MG63 (cell line): ENCODE measurements around the gene CACNA2D3. TPM values are rescaled to one million over a fixed set of nuclear protein-coding genes. Genes with fewer than 3 reads are reported as not detected.

Source experiments
- DNase-seq: peaks from one replicate; pipeline ENCODE4 v3.0.0-alpha.2; 2020
- H3K27me3 ChIP-seq: fragments of 250-450 bp; sonication (Bioruptor Pico); 2 replicates; pipeline ENCODE4 v1.5.1; 2020; ENCODE audit warnings: mild to moderate bottlenecking, moderate library complexity
- H3K36me3 ChIP-seq: fragments of 250-450 bp; sonication (Bioruptor Pico); 2 replicates; pipeline ENCODE4 v1.5.1; 2020; ENCODE audit warnings: mild to moderate bottlenecking, moderate library complexity
- H3K4me3 ChIP-seq: fragments of 250-450 bp; sonication (Bioruptor Pico); 2 replicates; pipeline ENCODE4 v1.5.1; 2020; ENCODE audit warnings: mild to moderate bottlenecking, moderate library complexity
- H3K9me3 ChIP-seq: fragments of 250-450 bp; sonication (Bioruptor Pico); 2 replicates; pipeline ENCODE4 v1.5.1; 2020; ENCODE audit warnings: mild to moderate bottlenecking, moderate library complexity
- total RNA-seq: library from RNA; depleted of rRNA; stranded (reverse); fragments of >200 nt; shearing (Covaris generic); gene quantifications from 2 replicates; pipeline ENCODE4 v1.2.3, GENCODE V29; 2014; ENCODE audit warnings: low replicate concordance

CACNA2D3 gene
- total RNA-seq, 1 experiment from 2014 or later, result 2.0 TPM

- H3K9me3 ChIP-seq, result no peaks in the 10 kb centered on the region
- no peaks in the 10 kb centered on the region for H3K36me3 ChIP-seq
- no peak overlapping the region for H3K4me3 ChIP-seq
Observed at GRCh38 chr3:54520060-54520459, 397.7 kb downstream of the CACNA2D3 start.

GRCh38 chr3:54527521-54527920 lies 405.2 kb downstream of the CACNA2D3 start:
- H3K36me3 ChIP-seq, result no peaks in the 10 kb centered on the region
- H3K27me3 ChIP-seq, result no peaks in the 10 kb centered on the region
- H3K9me3 ChIP-seq, result 0 out of 2 replicates have a peak, but pooled peaks cover 3% of the 10 kb centered on the region
- DNase-seq, result no peak
- H3K4me3 ChIP-seq, result no peak overlapping the region

More at GRCh38 chr3:54520060-54520459, 397.7 kb downstream of the CACNA2D3 start:
- no peak for DNase-seq
- no peaks in the 10 kb centered on the region for H3K27me3 ChIP-seq

- no peaks in the 10 kb centered on the region for H3K27me3 ChIP-seq
Observed at GRCh38 chr3:54527953-54528352, 405.6 kb downstream of the CACNA2D3 start.

GRCh38 chr3:54528668-54529067 lies 406.3 kb downstream of the CACNA2D3 start:
- Histone ChIP-seq H3K27me3 (no peaks in the 10 kb centered on the region), H3K9me3 (0 out of 2 replicates have a peak, but pooled peaks cover 3% of the 10 kb centered on the region), H3K36me3 (no peaks in the 10 kb centered on the region), H3K4me3 (no peak overlapping the region)
- no peak for DNase-seq

More at GRCh38 chr3:54527953-54528352, 405.6 kb downstream of the CACNA2D3 start:
- no peaks in the 10 kb centered on the region for H3K36me3 ChIP-seq
- H3K9me3 ChIP-seq, result 0 out of 2 replicates have a peak, but pooled peaks cover 3% of the 10 kb centered on the region
- DNase-seq, result peak; percentile 74
- H3K4me3 ChIP-seq, result no peak overlapping the region

GRCh38 chr3:54530091-54530490 lies 407.7 kb downstream of the CACNA2D3 start:
- no peaks in the 10 kb centered on the region for H3K27me3 ChIP-seq
- 0 out of 2 replicates have a peak, but pooled peaks cover 3% of the 10 kb centered on the region for H3K9me3 ChIP-seq
- no peak overlapping the region for H3K4me3 ChIP-seq
- no peak for DNase-seq
- no peaks in the 10 kb centered on the region for H3K36me3 ChIP-seq

- DNase-seq, result no peak
- no peaks in the 10 kb centered on the region for H3K36me3 ChIP-seq
- no peaks in the 10 kb centered on the region for H3K27me3 ChIP-seq
- H3K9me3 ChIP-seq, result 0 out of 2 replicates have a peak, but pooled peaks cover 3% of the 10 kb centered on the region
- no peak overlapping the region for H3K4me3 ChIP-seq
Observed at GRCh38 chr3:54530944-54531343, 408.6 kb downstream of the CACNA2D3 start.

- DNase-seq, result no peak
- no peaks in the 10 kb centered on the region for H3K36me3 ChIP-seq
- no peak overlapping the region for H3K4me3 ChIP-seq
- no peaks in the 10 kb centered on the region for H3K9me3 ChIP-seq
- H3K27me3 ChIP-seq, result no peaks in the 10 kb centered on the region
Observed at GRCh38 chr3:54531741-54532140, 409.4 kb downstream of the CACNA2D3 start.

- Histone ChIP-seq H3K9me3 (no peaks in the 10 kb centered on the region), H3K4me3 (no peak overlapping the region), H3K27me3 (no peaks in the 10 kb centered on the region), H3K36me3 (no peaks in the 10 kb centered on the region)
- DNase-seq, result no peak
Observed at GRCh38 chr3:54533856-54534255, 411.5 kb downstream of the CACNA2D3 start.

GRCh38 chr3:54535619-54536018 lies 413.3 kb downstream of the CACNA2D3 start:
- Histone ChIP-seq H3K9me3 (no peaks in the 10 kb centered on the region), H3K36me3 (no peaks in the 10 kb centered on the region), H3K27me3 (no peaks in the 10 kb centered on the region), H3K4me3 (no peak overlapping the region)
- DNase-seq, result no peak

GRCh38 chr3:54536450-54536849 lies 414.1 kb downstream of the CACNA2D3 start:
- DNase-seq, result no peak
- Histone ChIP-seq H3K4me3 (no peak overlapping the region), H3K27me3 (no peaks in the 10 kb centered on the region), H3K9me3 (no peaks in the 10 kb centered on the region), H3K36me3 (no peaks in the 10 kb centered on the region)

- H3K27me3 ChIP-seq, result no peaks in the 10 kb centered on the region
- DNase-seq, result no peak
- H3K36me3 ChIP-seq, result no peaks in the 10 kb centered on the region
- no peak overlapping the region for H3K4me3 ChIP-seq
- H3K9me3 ChIP-seq, result no peaks in the 10 kb centered on the region
Observed at GRCh38 chr3:54537506-54537905, 415.2 kb downstream of the CACNA2D3 start.

GRCh38 chr3:54538346-54538745 lies 416.0 kb downstream of the CACNA2D3 start:
- H3K36me3 ChIP-seq, result no peaks in the 10 kb centered on the region
- no peak for DNase-seq
- H3K4me3 ChIP-seq, result no peak overlapping the region
- no peaks in the 10 kb centered on the region for H3K27me3 ChIP-seq
- no peaks in the 10 kb centered on the region for H3K9me3 ChIP-seq

- no peaks in the 10 kb centered on the region for H3K36me3 ChIP-seq
- H3K9me3 ChIP-seq, result no peaks in the 10 kb centered on the region
- H3K4me3 ChIP-seq, result no peak overlapping the region
- no peak for DNase-seq
- H3K27me3 ChIP-seq, result no peaks in the 10 kb centered on the region
Observed at GRCh38 chr3:54541369-54541768, 419.0 kb downstream of the CACNA2D3 start.

- Histone ChIP-seq H3K27me3 (no peaks in the 10 kb centered on the region), H3K4me3 (no peak overlapping the region), H3K9me3 (no peaks in the 10 kb centered on the region), H3K36me3 (no peaks in the 10 kb centered on the region)
- DNase-seq, result no peak
Observed at GRCh38 chr3:54543446-54543845, 421.1 kb downstream of the CACNA2D3 start.

GRCh38 chr3:54547051-54547450 lies 424.7 kb downstream of the CACNA2D3 start:
- peak; percentile 73 for DNase-seq
- no peaks in the 10 kb centered on the region for H3K27me3 ChIP-seq
- H3K4me3 ChIP-seq, result no peak overlapping the region
- H3K36me3 ChIP-seq, result no peaks in the 10 kb centered on the region
- H3K9me3 ChIP-seq, result no peaks in the 10 kb centered on the region

- Histone ChIP-seq H3K27me3 (no peaks in the 10 kb centered on the region), H3K36me3 (no peaks in the 10 kb centered on the region)
- DNase-seq, result no peak
Observed at GRCh38 chr3:54547846-54548245, 425.5 kb downstream of the CACNA2D3 start.

GRCh38 chr3:54549607-54550220 lies 427.4 kb downstream of the CACNA2D3 start:
- Histone ChIP-seq H3K36me3 (no peaks in the 10 kb centered on the region), H3K9me3 (no peaks in the 10 kb centered on the region), H3K27me3 (no peaks in the 10 kb centered on the region), H3K4me3 (no peak overlapping the region)
- no peak for DNase-seq

More at GRCh38 chr3:54547846-54548245, 425.5 kb downstream of the CACNA2D3 start:
- Histone ChIP-seq H3K4me3 (no peak overlapping the region), H3K9me3 (no peaks in the 10 kb centered on the region)

GRCh38 chr3:54550221-54550977 lies 428.0 kb downstream of the CACNA2D3 start:
- no peaks in the 10 kb centered on the region for H3K9me3 ChIP-seq
- no peak for DNase-seq
- H3K36me3 ChIP-seq, result no peaks in the 10 kb centered on the region
- H3K4me3 ChIP-seq, result no peak overlapping the region
- no peaks in the 10 kb centered on the region for H3K27me3 ChIP-seq
